ACHN (cell line): ENCODE results near the gene LVRN.
A peak's percentile ranks its signal among the peaks of the same experiment; 100 is the strongest.

Experiments used
- DNase-seq: peaks from one replicate; pipeline ENCODE4 v3.0.0-alpha.2; 2015
- in situ Hi-C: cut with HindIII; loops from 2 replicates; pipeline ENCODE4 v1.10.0; 2017; ENCODE audit warnings: low sequenced_read_pairs, low pct_ligation_motif_present, low pct_unique_long_range_greater_than_20kb

The LVRN gene

DNA sequence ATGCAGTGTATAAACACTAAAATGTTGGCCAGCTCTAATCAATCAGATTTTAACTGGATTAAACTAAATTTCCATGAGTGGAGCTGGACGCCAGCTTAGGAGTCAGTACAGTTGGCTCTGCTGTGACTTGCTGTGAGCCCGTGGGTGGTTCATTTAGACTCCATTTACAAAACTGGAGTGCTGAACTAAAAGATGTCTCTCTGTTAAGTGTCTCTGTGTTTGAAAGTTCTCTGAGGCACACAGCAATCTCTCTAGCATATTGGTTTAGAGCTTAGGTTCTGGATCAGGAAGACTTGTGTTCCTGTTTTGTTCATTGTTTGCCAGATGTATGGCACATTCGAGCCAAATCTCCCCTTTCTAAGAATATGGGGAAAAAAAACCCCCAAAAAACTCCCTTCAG is 42.0 kb downstream of the LVRN start:
- in situ Hi-C loops, result no loop called here
- no peak for DNase-seq

DNA sequence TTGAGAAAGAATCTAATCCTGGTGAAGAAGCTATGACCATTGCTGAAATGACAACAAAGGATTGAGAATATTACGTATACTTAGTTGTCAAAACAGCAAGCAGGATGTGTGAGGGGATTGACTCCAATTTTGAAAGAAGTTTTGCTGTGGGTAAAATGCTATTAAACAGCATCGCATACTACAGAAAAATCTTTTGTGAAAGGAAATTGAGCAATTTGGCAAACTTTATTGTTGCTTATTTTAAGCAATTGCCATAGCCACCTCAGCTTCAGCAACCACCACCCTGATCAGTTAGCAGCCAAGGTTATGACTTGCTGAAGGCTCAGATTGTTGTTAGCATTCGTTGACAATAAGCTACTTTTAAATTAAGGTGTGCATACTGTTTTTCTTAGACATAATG is 47.5 kb downstream of the LVRN start:
- no peak for DNase-seq
- in situ Hi-C loops, result no loop called here

DNA sequence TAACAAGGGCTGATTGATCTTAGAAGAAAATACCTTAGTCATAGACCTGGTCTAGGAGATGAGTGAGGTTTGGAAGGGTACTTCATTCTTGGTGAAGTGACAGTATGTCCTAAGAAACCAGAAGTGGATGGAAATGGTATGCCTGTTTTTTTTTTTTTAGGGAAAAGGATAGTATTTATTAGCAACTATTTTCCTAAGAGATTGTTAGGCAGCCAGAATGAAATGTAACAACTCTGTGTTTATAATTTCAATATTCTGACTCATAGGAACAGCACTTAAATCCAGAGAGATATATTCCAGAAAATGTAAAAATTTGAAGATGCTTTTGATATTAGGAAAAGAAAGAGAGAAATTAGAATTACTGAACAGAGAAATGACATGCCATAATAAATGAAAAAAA is 48.8 kb downstream of the LVRN start:
- in situ Hi-C loops, result no loop called here
- no peak for DNase-seq

DNA sequence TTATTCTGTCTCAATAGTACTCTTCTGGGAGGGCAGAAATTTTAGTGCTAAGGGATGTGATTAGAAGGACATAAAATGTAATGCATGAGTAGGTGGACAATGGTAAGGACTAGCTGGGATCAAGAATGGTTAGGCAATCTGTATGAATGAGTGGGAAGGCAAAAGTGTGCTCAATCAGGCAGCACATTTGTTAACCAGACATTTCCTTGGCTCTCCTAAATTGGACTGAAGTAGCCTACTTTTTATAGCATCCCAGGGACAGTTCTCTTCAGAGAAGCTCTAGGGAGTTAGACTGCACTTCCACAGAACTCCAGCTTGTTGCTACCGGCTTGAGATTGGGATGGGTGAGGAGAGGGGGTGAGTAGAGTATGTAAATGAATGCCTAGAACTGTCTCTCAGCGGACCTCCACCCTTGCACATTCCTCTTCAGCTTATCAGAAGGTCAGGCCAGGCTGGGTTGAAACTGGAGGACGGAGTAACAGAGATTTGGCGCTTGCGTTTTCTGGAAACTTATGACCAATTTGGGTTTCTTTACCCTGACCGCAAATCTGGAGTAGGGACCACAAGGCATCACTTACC is 51.0 kb downstream of the LVRN start:
- in situ Hi-C loops, result no loop called here
- no peak for DNase-seq

DNA sequence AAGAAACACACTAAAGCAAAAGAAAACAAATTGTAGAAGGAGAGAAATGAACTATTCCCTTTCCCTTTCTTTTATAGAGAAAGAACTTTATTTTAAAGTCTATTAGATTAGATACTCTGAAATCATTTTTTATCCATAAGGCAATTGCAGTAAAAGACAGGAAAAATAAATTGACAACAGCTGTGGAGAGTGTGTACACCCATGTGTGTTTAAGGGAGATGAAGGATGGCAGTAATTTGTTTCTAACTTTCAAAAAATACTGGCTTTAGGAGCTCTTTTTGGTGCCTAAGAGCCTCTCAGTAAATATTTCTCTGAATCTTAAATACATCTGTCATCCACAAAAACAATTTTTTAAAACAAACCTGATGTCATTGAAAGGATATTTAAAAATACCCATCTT is 51.7 kb downstream of the LVRN start:
- in situ Hi-C loops, result no loop called here
- DNase-seq, result no peak

DNA sequence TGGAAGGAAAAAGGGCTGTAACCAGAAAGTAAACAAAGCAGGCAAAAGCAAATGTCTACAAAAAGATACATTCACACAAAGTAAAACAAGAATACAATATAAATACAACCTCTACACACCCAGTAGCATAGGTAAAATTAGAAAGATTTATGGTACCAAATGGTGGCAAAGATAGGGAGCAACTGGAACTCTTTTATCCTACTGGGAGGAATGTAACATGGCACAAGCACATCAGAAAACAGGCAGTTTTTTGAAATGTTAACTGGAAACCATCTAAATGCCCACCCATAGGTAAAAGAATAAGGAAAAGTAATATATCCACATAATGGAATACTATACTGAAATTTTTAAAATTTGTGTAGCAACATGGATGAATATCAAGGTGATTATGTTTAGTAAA is 61.3 kb downstream of the LVRN start:
- DNase-seq, result no peak
- in situ Hi-C loops, result no loop called here

DNA sequence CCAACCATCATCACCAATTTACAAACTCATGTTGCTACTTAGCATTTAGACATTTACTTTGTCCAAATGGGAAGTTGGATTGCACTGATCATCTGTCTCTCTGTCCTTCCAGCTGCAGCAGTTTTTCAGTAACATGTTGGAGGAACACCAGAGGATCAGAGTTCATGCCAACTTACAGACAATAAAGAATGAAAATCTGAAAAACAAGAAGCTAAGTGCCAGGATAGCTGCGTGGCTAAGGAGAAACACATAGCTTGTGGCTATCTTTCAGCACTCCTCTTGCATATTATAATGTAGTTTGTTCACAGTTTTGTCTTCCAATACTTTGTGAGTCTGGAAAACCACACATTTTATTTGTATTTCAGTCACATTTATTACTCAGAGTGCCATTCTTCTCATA is 63.6 kb downstream of the LVRN start:
- in situ Hi-C loops, result no loop called here
- no peak for DNase-seq

DNA sequence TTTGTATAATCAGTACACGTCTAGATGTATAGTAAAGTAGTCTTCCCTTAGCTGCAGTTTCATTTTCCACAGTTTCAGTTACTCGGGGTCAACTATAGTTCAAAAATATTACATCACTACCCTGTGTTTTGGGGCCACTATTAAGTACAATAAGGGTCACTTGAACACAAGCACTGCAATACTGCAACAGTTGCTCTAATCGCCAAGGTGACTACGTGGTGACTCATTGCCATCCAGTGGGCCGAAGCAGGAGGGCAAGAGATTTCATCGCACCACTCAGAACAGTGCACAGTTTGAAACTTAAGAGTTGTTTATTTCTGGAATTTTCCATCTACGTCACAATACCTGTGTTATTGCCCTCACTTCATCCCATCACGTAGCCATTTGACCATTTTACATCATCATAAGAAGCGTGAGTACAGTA is 69.8 kb downstream of the LVRN start, which contains the start of gene ARL14EPL:
ARL14EPL (plus strand) TSS at position 379 of the 424 bp plus-strand sequence. CDS start 18,994 bp downstream, outside the sequence.
- in situ Hi-C loops, result no loop called here
- DNase-seq, result peak; percentile 74

DNA sequence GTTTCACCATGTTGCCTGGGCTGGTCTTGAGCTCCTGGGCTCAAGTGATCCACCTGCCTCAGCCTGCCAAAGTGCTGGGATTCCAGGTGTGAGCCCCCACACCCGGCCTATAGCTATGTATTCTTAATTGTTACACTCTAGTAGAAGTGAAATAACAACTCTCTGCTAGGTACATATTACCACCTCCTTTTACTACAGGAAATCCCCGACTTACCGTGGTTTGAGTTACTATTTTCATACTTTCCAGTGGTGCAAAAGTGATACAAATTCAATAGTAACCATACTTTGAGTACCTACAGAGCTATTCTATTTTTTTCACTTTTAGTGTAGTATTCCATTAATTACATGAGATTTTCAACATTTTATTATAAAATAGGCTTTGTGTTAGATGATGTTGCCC is 70.7 kb downstream of the LVRN start:
- DNase-seq, result no peak
- in situ Hi-C loops, result no loop called here

DNA sequence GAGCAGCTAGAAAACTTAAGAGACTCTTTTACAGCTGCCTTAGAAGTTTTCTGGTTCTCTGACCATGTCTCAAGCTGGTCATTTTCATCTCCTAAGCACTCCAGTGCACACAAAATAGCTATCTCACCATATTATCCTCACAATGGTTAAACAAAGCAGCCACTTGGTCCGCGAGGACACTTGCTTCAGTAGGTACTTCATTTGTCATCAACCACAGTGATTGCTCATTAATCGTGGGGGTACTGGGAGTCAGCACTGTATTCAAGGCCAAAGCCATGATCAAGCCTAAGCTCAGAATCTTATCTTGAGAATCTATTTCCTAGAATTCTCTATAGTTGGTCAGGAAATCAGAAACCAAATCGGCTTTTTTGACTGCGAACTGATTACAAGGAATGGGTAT is 72.8 kb downstream of the LVRN start:
- in situ Hi-C loops, result no loop called here
- peak; percentile 59 for DNase-seq

DNA sequence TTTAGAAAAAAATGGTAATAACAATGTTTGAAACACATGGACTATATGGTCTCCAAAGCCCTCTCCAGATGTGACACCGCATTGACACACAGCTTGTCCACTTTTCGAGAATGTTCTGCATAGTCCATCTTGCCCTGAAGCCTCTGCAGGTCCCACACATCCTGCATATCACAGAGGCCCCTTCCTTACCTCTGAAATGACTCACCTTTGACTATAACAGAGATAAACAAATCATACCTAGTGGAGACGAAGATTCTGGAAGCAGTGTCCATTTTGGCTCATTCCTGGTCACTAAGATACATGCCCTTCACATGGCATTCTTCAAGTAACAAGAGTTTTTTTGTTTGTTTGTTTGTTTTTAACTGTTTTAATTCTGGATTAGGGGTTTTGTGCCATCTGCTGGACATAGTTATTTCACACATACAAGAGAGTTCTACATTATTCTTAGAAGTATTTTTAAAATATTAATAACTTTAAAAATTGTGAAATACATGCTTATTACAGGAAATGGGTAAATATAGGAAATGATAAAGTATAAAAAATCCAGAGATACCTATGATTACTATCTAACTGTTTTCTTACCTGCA is 75.1 kb downstream of the LVRN start:
- DNase-seq, result no peak
- in situ Hi-C loops, result no loop called here

DNA sequence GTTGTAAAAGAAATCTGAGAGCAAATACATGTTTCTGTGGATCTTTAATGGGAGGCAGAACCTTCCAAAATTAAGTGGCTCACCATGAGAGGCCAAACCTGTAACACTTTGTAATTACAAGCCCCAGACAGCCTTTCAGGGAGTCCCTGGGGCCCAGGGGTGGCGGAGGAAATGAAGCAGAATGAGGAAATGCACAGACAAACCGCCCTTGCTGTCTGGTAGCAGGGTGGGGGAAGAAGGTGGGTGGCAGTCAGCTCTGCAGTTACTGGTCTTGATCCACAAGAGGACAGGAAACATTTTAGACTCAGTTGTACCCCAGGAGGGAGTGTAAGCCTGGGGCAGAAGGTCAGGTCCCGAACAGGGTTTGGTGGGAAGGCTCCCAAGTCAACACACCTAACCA is 76.5 kb downstream of the LVRN start:
- no peak for DNase-seq
- in situ Hi-C loops, result no loop called here

DNA sequence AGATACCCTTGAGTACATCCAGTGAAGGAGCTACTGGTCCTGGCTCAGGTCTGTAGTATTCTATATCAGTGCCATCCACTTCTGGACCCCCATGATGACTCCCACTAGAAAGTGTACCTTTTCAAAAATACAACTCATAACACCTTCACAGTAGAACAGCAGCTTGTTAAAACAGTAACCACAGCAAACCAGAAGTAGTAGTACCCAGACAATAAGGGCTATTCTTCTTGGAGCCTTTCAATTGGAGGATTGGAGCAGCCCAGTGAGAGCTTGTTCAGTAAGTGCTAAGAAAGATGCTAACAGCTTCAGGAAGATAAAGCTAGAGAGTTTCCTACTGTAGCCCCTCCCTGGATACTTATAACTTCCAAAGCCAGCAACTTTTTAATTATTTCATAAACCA is 80.1 kb downstream of the LVRN start:
- in situ Hi-C loops, result no loop called here
- no peak for DNase-seq

DNA sequence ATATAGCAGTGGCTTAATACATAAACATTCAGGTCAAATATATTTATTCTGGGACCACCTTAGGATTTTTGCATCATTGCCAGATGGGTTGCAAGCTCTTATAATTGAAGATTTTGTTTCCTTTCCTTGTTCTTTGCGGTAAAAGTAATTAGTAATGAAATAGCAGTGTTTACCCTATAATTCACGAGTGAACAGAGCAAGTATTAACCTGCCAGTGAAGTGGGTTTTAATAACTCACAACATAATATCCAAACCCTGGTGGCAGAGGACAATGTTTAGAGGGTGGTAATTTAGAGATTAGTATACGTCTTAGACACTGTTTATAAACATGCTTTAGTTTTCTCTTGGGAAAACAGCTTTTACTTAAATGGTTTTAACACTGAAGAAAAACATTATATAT is 81.8 kb downstream of the LVRN start:
- in situ Hi-C loops, result no loop called here
- no peak for DNase-seq

DNA sequence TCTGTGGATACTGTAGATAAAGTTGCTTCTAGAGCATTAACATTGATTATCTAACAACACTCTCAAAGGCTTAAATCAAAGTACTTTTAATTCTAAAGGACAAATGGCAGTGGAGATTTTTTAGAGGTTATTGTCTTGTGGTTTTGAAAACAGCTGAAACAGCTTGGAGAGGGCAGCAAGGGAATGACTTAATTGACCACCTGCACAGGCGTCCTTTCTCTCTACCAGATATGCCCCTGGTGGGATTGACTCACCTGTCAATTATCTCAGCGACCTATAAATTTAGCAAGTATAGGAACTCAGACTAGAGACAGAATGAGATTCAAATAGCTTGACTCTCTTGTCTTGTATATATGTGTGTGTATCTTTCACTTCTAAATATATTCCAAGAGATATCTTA is 83.5 kb downstream of the LVRN start:
- in situ Hi-C loops, result no loop called here
- no peak for DNase-seq

DNA sequence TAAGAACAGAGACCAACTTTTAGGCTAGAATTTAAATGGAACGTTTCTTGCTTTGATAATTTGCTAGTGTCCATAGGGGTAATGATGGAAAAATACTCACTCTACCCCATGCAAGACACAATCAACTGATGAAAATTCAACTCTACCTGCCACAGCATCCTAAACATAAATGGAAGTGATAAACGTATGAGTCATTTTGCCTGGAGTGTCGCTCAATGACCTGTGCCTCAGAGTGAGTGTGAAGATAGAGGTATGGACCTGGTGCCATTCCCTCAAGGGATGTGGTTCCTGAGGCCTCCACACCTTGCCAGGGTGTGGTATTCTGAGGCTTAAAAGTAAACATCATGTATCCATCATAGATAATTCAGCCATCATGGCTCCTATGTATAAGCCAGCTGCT is 84.0 kb downstream of the LVRN start:
- in situ Hi-C loops, result no loop called here
- DNase-seq, result no peak

DNA sequence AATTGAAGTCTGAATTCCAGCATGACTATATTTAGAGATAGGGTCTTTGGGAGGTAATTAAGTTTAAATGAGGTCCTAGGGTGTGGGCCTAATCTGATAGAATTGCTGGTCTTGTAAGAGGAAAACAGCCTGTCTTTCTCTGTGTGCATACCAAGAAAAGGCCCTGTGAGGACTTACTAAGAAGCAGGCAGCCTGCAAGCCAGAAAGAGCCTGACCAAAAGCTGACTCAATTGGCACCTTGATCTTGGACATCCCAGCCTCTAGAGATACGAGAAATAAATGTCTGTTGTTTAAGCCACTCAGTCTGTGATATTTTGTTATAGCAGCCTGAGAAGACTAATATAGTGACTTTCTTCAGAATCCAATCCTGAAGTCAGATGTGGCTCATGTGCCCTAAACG is 84.5 kb downstream of the LVRN start:
- no peak for DNase-seq
- in situ Hi-C loops, result no loop called here

DNA sequence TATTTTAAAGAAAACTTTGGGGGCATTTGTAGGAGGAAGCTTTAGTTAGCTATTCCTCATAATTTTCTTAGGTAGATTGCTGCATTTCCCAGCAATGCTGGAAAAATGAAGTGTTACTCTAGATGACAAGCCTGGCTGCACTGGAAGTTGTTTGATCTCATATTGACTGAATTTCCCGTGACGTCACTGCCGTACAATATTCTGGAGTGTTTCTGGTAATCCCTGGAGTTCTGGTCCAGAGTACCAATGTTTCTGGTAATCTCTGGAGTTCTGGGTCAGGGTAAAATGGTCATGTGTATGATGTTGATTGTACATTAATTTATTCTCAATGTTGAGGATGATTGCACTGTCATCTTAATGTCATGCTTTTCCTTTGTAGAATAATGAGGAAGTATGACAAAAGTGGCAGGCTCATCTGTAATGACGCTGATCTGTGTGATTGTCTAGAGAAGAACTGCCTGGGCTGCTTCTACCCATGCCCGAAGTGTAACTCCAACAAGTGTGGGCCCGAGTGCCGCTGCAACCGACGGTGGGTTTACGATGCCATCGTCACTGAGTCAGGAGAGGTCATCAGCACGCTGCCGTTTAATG is 96.2 kb downstream of the LVRN start:
- in situ Hi-C loops, result no loop called here
- DNase-seq, result no peak

DNA sequence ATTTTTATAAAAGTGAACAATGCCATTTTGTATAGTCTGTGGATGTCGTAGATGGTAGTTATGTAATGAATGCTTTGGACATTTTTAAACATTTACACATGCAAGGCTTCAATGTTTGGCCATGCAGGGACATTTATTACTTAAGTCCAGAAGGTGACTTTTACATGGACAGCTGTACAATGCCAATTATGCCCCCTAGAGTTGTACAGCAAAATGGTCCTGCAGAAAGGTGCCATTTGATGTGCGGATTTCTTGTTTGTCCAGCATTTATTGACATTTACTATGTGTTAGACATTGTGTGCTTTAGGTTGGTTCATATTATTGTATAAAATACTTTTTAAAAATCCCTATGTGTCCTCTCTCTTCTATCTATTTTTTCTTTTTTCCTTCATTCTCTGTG is 100.1 kb downstream of the LVRN start:
- no peak for DNase-seq
- in situ Hi-C loops, result no loop called here

DNA sequence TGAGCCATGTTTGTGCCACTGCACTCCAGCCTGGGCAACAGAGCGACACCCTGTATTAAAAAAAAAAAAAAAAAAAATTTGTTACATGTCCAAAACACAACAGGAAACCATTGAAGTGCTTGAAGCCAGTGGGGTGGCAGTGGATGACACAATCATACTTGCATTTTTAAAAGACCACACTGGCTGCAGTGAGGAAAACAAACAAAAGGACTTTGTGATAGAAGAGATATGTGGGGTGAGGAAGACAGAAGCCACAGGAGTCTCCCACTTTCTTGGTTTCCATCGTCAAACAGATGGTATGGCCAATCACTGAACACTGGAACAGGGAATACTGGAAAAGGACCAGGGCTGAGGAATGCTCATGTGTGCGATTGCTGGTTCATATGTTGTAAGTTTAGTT is 101.7 kb downstream of the LVRN start:
- in situ Hi-C loops, result no loop called here
- DNase-seq, result no peak
